ENCODE data around the gene TRUB1.
"Not testable (repeated sequence)": the region's sequence is repeated elsewhere in the genome, so short reads cannot be mapped to it uniquely, and the experiment has no call there.

The TRUB1 gene

GRCh38 chr10:114937962-114938855 is at the start of gene TRUB1:
Gene TRUB1 (plus strand): TSS chr10:114938195. CDS start chr10:114938254, 59 bp downstream.
- H3K4me3 ChIP-seq (ENCODE audit: control insufficient read depth, low read depth, low read length), result peak within 1 kb of the TSS; percentile 98
- TF ChIP-seq CTCF (conservative IDR thresholded peaks at IDR 0.05; ENCODE audit: control insufficient read depth, insufficient read depth, low read depth, low read length), result no peak
- DNase-seq (ENCODE audit: low read depth), result peak; percentile 96

GRCh38 chr10:114893251-114893650 is 44.7 kb upstream of the TRUB1 start:
- no peak for TF ChIP-seq CTCF (conservative IDR thresholded peaks at IDR 0.05; ENCODE audit: control insufficient read depth, insufficient read depth, low read depth, low read length)
- peak; percentile 46 for DNase-seq (ENCODE audit: low read depth)

GRCh38 chr10:114894911-114895310 is 43.1 kb upstream of the TRUB1 start:
- no peak for TF ChIP-seq CTCF (conservative IDR thresholded peaks at IDR 0.05; ENCODE audit: control insufficient read depth, insufficient read depth, low read depth, low read length)
- no peak for DNase-seq (ENCODE audit: low read depth)
- no peak overlapping the region for H3K4me3 ChIP-seq (ENCODE audit: control insufficient read depth, low read depth, low read length)

More at GRCh38 chr10:114893251-114893650, 44.7 kb upstream of the TRUB1 start:
- H3K4me3 ChIP-seq (ENCODE audit: control insufficient read depth, low read depth, low read length), result no peak overlapping the region

GRCh38 chr10:114897011-114897410 is 41.0 kb upstream of the TRUB1 start:
- H3K4me3 ChIP-seq (ENCODE audit: control insufficient read depth, low read depth, low read length); DNase-seq (ENCODE audit: low read depth): not testable (repeated sequence)

GRCh38 chr10:114897593-114897992 is 40.4 kb upstream of the TRUB1 start:
- no peak for DNase-seq (ENCODE audit: low read depth)
- no peak for TF ChIP-seq CTCF (conservative IDR thresholded peaks at IDR 0.05; ENCODE audit: control insufficient read depth, insufficient read depth, low read depth, low read length)
- no peak overlapping the region for H3K4me3 ChIP-seq (ENCODE audit: control insufficient read depth, low read depth, low read length)

- no peak overlapping the region for H3K4me3 ChIP-seq (ENCODE audit: control insufficient read depth, low read depth, low read length)
- TF ChIP-seq CTCF (conservative IDR thresholded peaks at IDR 0.05; ENCODE audit: control insufficient read depth, insufficient read depth, low read depth, low read length), result no peak
- no peak for DNase-seq (ENCODE audit: low read depth)
Observed at GRCh38 chr10:114899982-114900381, 38.0 kb upstream of the TRUB1 start.

- TF ChIP-seq CTCF (conservative IDR thresholded peaks at IDR 0.05; ENCODE audit: control insufficient read depth, insufficient read depth, low read depth, low read length), result no peak
- no peak for DNase-seq (ENCODE audit: low read depth)
- H3K4me3 ChIP-seq (ENCODE audit: control insufficient read depth, low read depth, low read length), result no peak overlapping the region
Observed at GRCh38 chr10:114900658-114901057, 37.3 kb upstream of the TRUB1 start.

Data from fibroblast of mammary gland (primary cell).